NT2/D1 (cell line): ENCODE results near the gene CFHR3.

Experiments used
- SUZ12 ChIP-seq: IDR thresholded peaks from 2 replicates; pipeline ENCODE4 v1.6.1; 2011; ENCODE audit not compliant: insufficient read length, insufficient read depth; ENCODE audit errors: extremely low read depth
- YY1 ChIP-seq: IDR thresholded peaks from 2 replicates; pipeline ENCODE4 v1.6.1; 2011; ENCODE audit not compliant: insufficient read length, insufficient read depth
- ZNF274 ChIP-seq: IDR thresholded peaks from 2 replicates; pipeline ENCODE4 v1.6.1; 2011; ENCODE audit warnings: mild to moderate bottlenecking, low read depth, low read length

DNA sequence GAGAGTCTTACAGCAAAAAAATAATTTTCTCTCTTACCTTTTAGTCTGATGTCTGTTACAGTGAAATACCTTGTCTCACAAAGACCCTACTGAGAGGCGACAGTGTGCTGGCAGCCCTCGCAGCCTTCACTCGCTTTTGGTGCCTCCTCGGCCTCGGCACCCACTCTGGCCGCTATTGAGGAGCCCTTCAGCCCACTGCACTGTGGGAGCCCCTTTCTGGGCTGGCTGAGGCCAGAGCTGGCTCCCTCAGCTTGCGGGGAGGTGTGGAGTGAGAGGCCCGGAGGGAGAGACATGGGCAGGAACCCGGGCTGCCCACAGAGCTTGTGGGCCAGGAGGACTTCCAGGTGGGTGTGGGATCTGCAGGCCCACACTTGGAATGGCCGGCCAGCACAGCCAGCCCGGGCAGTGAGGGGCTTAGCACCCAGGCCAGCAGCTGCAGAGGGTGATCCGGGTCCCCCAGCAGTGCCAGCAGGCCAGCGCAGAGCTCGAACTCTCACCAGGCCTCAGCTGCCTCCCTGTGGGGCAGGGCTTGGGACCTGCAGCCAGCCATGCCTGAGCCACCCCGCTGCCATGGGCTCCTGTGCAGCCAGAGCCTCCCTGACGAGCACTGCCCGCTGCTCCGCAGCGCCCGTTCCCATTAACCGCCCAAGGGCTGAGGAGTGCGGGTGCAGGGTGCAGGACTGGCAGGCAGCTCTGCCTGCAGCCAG lies 34.0 kb downstream of the CFHR3 start:
- no peak for TF ChIP-seq YY1
- TF ChIP-seq ZNF274: no peak
- TF ChIP-seq SUZ12: no peak
